SK-MEL-5 (cell line): ENCODE measurements around the gene NEDD4L. TPM values are rescaled to one million over a fixed set of nuclear protein-coding genes. Genes with fewer than 3 reads are reported as not detected.
A peak's percentile ranks its signal among the peaks of the same experiment; 100 is the strongest.

Experiments
- DNase-seq: peaks from one replicate; pipeline ENCODE4 v3.0.0-alpha.2; 2016; ENCODE audit warnings: low read depth, low spot score
- in situ Hi-C: cut with HindIII; loops from 2 replicates; pipeline ENCODE4 v1.10.0; 2016; ENCODE audit warnings: low sequenced_read_pairs, high pct_unique_total_duplicates, low pct_unique_long_range_greater_than_20kb
- total RNA-seq: library from RNA; depleted of rRNA; stranded (reverse); fragments of >200 nt; shearing (Covaris generic); gene quantifications from 2 replicates; pipeline ENCODE4 v1.2.3, GENCODE V29; 2014

The NEDD4L gene
- total RNA-seq, 1 experiment from 2014 or later = 215 TPM

DNA sequence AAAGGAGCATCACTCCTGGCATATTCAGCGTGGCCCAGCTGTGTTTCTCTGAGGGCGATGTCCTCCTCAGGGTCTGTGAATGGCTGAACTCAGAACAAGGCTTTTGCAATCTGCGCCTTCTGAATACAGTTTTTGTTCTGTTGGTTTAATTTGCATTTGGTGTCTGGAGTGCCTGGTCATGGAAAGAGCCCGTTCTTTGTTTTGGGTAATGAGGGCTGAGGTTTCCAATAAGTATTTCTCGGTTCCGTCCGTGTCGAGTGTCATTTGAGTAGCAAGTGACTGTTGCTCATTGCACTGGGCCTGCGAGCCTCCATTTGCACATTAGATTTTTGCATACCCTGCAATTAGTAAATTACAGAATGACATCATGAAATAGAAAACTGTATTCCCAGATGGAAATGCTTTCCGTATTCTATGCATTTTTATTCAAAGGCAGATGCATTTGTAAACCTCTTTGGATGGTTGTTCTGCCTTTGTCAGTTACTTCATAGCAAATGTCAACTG lies 57.3 kb downstream of the NEDD4L start:
- in situ Hi-C loops = no loop called here

DNA sequence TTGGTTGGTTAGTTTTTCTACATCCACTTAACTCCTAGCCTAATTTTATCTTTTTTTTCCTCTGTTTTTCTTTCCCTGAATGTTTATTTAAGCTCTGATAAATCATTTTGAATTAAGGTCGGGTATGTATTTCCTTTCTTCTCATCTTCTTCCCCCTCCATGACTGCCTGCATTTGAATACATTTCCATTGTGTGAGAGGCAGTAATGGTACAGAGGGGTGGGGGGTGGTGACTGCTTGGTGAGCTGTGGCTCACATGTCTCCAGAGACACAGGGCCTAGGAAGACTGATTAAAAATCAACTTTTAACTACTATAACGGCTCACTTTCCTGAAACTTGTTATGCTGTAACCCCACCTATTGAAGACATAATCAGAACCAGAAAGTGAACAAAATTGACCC lies 58.0 kb downstream of the NEDD4L start:
- in situ Hi-C loops = no loop called here
- peak; percentile 60 for DNase-seq

More for the DNA sequence above, 57.3 kb downstream of the NEDD4L start:
- DNase-seq = peak; percentile 98

DNA sequence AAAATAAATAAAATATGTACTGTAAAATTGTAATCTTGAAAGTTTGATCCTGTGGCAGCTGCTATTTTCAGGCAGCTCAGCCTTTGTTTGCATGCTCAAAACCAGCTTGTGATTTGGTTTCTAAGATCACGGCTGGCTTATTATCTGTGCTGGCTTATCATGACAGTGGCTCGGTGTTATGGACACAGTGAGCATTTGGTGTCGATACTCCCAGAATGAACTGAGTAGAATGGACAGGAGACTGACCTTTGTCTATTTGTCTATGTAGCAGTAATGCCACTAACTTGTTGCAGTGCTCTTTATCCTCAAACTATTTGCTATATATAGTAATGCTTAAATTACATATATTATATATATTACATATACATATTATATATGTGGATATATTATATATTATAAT lies 58.8 kb downstream of the NEDD4L start:
- DNase-seq = no peak
- in situ Hi-C loops = no loop called here

DNA sequence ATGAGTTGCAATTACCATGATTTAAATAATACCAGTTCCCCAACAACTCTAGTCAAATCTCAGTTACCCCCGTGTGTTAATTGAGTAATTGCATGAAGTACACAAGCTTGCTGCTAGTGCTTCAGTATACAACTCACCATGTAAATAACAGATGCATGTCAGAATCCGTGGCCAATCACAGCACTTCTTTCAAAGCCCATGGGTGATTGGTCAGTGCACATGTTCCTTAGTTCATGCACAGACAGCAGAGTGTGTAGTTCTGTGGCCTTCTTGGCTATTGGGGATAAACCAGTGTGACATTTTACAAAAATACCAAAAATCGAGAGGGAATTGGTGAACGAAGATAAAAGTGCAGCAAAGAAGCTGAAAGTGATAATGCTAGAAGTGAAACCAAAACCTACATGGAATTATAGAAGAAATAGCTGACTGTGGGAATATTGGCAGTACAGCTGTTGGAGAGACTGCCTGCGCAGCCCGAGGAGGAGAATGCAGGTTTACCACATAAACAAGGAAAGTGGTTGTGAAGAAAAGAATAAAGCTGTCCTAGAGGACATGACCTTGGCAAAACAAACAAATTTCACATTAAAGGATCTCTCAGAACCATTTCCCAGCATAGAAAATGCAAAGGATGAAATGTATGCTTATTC lies 59.4 kb downstream of the NEDD4L start:
- in situ Hi-C loops = no loop called here
- peak; percentile 73 for DNase-seq

DNA sequence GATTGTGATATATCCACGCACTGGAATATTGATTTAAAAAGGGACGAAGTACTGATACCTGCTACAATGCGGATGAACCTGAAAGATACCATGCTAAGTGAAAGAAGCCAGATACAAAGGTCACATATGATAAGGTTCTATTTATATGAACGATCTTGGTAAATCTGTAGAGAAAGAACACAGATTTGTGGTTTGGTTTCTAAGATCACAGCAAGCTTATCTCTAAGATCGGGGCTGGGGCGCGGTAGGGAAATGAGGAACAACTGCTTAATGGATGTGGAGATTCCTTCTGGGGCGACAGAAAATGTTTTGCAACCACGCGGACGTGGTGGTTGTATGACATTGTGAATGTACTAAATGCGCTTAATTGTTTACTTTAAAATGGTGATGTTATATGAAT lies 60.1 kb downstream of the NEDD4L start:
- DNase-seq = no peak
- in situ Hi-C loops = no loop called here

DNA sequence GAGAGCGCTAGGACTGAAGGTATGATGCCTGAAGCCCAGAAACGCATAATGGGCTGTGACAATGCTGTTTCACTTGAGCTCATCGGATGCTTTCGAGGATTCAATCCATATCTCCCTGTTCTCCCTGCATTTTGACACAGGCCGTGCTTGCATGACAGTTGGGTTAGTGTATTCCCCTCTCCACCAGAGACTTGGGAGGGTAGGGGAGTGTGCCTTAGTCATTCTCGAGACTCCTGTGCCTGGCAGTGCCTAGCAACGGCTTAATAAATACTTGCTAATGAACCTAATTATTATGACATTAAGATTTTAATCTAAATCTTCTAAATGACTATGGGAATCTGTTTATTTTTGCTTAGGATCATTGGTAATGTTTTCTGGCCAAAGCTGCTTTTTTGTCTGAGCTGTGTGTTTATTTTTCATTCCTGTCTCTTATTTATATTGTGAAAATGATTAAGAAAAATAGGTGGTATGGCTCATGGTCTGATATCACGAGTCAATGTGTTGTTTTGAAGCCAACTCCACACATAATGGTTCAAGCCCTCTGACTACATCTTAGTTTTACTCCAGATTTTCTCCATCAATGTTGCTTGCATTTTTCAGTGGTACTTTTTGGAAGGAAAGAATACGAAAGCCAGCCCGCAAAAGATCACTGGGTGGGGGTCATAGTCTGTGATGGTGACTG lies 61.3 kb downstream of the NEDD4L start:
- no peak for DNase-seq
- in situ Hi-C loops = no loop called here

DNA sequence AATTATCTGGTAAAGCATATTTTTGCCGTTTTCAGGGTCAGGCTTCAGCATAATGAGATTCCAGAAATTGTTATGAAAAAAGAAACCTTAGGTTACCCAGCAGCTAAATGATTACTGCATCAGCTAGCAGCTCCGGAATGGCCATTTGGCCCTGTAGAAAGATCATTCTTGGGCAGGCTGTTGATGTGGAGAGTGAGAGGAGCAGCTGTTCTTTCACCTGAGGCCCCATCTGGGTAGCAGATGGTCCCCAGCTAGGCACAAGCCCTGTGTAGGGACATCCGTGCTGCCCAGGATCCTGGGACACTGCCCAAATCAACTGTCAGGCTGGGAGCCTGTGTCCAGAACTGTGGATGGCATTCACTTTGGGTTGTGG lies 61.8 kb downstream of the NEDD4L start:
- in situ Hi-C loops = no loop called here
- no peak for DNase-seq

DNA sequence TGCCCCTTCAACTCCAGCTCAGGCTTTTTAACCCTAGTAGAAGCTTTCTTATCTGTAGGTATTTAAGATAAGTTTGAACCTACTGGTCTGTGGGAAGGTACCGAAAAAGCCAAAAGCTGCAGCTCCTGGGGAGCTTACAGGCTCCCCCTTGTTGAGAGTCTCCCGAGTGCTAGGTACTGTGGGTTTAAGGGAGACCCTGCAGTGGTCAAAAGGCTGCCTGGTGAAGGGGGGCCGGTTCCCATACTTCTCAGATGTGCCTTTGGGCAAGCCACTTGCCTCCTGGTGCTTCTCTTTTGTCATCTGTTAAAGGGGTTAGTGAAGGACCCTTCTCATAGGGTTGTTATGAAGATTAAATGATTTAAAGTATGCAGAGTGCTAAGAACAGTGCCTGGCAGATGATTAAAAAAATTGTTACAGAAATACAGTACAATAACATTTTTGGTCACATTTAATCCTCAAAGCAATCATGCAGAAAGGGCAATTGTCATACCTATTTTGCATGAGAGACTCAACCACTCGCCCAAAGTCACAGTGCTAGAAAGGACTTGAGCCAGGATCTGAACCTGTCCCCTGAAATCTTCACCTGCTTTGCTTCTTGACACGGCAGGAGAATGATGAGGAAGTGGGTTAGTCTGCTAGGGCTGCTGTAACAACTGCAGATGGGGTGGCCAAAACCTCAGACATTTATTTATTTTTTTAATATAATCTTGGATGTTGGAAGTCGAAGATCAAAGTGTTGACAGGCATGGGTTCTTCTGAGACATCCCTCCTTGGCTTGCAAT lies 62.5 kb downstream of the NEDD4L start:
- DNase-seq = no peak

DNA sequence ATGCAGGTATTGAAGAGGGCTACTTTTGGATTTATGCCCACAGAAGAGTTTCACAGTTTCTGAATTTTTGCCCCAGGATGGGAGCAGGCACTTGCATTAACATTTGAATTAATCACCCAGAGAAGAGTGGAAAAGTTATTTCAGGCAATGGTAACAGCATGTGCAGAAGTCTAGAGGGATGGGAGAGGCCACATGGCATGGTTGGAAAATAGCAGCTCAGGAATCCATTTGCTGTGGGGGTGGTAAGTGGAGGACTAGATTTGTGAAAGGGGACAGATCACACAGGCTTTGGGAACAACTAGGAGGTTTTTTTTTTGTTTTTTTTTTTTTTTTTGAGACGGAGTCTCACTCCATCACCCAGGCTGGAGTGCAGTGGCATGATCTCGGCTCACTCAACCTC lies 65.2 kb downstream of the NEDD4L start:
- no peak for DNase-seq

More for the DNA sequence above, 62.5 kb downstream of the NEDD4L start:
- in situ Hi-C loops = no loop called here

DNA sequence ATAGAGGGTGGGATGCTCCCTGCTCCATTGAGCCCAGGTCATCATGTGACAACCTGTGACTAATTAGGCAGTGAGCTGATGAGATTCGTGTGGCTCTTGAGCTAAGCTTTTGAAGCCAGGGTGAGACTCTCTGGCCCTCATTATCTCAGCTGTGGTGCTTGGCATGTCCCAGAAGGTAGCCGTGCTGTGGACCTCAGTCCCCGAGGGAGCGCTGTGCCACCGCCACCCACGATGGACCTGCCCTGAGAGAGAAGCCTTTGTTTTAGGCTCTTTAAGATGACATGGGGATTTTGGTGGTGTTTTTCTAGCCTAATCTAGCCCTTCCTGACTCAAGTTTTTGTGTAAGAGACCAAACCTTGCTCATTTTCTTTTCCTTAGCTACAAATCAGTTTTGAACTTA lies 66.4 kb downstream of the NEDD4L start:
- in situ Hi-C loops = no loop called here
- DNase-seq = no peak

More for the DNA sequence above, 65.2 kb downstream of the NEDD4L start:
- in situ Hi-C loops = no loop called here

DNA sequence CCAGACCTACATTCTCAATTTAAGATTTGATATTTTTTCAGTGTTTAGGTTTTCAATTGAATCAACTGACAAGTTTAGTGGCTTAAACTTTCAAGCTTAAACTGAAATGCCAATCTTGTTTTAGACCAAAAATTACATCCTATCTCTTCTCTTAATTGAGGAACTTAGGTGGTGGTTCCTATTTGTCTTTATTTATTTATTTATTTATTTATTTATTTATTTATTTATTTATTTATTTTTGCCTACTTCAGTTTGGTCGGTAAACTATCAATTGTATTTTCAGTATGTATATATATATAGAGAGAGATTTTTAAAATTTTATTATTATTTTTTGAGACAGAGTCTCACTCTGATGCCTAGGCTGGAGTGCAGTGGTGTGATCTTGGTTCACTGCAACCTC lies 68.1 kb downstream of the NEDD4L start:
- in situ Hi-C loops = no loop called here
- DNase-seq = no peak

DNA sequence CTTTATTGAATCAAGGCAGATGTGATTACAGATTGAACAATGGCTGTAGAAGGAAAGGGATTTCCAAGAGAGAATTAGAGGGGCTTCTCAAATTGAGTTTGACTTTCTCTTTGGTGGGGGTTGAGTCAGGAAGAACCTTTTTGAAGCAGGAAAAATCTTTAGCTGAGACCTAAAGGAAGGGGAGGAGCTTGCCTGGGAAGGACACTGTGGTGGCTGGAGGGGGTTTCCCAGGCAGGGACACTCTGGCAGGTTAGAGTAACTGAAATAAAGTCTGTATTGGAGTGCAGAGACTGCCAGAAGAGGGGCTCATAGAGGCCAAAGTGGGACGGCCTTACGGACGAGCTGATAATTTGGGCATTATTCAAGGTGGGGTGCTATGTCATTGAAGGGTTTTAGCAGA lies 69.3 kb downstream of the NEDD4L start:
- in situ Hi-C loops = no loop called here
- no peak for DNase-seq

DNA sequence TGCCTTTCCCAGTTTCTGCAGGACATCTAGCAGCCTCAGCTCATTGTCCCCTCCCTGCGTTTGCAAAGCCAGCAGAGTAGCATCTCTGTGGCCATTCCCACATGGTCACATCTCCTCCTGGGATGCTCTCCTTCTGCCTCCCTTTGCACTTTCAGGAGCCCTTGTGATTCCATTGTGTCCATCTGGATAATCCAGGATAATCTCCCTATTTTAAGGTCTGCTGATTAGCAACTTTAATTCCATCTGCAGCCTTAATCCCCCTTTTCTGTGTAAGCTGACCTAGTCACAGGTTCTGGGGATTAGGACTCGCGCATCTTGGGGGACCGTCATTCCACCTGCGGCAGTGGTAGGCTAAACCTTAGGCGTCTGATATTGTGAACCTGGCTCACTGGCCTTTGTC lies 70.7 kb downstream of the NEDD4L start:
- in situ Hi-C loops = no loop called here
- no peak for DNase-seq

DNA sequence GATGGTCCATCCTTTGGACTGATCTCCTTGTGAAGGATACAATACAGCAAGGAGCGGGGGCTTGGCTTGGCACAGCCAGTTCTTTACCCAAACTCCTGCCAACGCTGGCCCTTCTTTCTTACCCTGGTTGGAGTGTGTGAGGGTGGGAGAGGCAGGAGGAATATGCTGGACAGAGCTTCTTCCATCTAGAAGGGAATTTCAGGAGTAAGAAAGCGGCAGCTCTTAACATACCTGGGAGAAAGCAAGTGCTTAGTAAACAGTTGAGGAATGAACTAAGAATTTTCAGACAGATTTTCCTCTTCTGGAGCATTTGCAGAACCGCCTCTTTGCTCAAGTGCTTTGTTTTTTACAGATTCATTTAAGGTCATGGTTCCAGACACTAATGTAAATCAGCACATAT lies 72.8 kb downstream of the NEDD4L start:
- in situ Hi-C loops = no loop called here
- no peak for DNase-seq

DNA sequence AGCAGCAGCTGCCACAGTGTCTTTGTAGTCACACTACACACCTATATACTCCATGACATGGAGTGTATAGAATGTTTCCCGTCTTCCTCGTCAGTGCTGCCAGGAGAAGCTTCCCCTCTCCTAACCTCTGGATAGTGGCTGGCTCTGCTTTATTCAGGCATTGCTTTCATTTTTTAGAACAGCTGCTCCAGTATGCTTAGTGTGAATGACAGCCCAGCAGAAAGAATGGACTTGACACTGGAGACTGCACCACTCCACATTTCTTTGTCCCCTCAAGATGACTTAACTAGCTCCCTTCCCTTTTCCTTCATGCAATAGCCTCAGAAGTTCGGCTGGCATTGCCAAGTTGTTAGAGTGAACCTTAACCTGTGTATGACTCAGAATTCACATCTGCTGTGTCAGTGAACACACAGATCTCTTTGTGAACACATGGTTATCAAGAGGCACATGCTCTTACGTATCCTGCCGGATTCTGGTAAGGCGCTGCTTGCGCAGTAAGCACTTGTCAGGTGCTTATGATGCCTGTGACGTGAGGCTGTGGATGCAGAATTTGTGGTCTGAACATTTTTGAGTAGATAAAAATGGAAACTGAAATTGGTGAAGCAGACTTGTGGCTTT lies 73.9 kb downstream of the NEDD4L start:
- in situ Hi-C loops = no loop called here
- DNase-seq = peak; percentile 99

DNA sequence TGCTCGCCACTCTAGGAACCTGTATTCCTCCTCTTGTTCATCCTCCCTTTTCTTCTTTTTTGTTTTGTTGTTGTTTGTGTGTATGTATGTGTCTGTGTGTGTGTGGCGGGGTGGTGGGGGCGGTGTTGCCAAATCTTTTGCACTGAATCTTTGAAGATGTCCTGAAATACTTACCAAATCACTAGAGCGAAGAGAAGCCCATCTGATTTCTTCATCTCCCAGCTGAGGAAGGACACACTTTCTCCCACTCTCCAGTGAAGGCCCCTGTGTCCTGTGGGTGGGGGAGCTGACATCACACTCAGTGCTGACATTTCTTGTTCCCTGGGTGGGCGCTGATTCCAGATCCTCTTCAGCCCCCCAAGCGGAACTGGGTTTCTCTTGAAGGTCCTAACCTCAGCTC lies 74.5 kb downstream of the NEDD4L start:
- in situ Hi-C loops = no loop called here
- no peak for DNase-seq

DNA sequence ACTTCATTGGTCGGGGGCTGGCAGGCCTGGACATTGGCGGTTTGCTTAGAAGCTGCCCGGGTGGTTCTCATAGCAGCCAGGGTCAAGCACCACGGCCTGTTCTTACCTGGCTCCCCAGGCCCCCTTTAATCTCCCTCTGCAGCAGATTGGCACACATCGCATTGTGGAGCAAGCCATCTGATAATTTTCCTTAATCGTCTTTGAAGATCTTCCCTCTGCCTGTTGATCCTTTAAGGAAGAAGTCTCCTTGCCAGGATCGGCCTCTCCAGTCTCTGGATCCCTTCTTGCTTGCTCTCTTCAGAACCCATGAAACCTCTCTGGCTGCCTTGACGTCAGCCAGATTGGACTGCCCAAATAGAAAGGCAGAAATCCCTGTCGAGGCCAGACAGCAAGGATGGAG lies 75.8 kb downstream of the NEDD4L start:
- DNase-seq = no peak
- in situ Hi-C loops = no loop called here

DNA sequence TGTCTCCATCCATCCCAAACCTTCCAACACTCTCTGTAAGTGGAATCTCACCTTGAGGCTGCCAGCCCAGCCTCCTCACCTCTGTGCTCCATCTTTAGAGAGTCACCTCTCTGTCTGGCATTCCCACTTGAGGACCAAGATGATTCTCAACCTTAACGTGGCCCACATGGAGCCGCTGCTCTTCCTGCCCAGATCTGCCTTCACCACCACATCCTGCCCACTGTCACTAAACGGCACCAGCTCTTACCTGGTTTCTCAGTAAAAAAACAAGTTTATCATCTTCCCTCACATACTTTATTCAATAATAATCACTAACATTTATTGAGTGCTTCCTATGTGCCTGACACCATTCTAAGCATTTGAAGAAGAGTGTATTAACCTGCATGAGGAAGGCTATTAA lies 80.4 kb downstream of the NEDD4L start:
- in situ Hi-C loops = no loop called here
- DNase-seq = no peak
